GM12878 (cell line): ENCODE measurements around the gene PRKACG. TPM values are rescaled to one million over a fixed set of nuclear protein-coding genes. Genes with fewer than 3 reads are reported as not detected.

Experiments used
- CBX5 ChIP-seq: sonication (generic); IDR thresholded peaks from 2 replicates; pipeline ENCODE4 v1.6.1; 2016; ENCODE audit warnings: low read depth, moderate library complexity, mild to moderate bottlenecking, inconsistent platforms
- CTCF ChIP-seq, 3 experiments: IDR thresholded peaks in 2 of 3; conservative IDR thresholded peaks in 1 of 3; 2 replicates each; pipeline ENCODE4 v1.5.1; 2011; ENCODE audit warnings: low read depth in 3 of 3, low read length in 3 of 3, mild to moderate bottlenecking in 3 of 3, control low read depth in 2 of 3, moderate library complexity in 2 of 3, inconsistent platforms in 1 of 3, mixed read lengths in 1 of 3; ENCODE audit not compliant: control insufficient read depth in 2 of 3, insufficient read depth in 1 of 3; ENCODE audit errors: extremely low read depth in 1 of 3
- DPF2 ChIP-seq: fragments of 450-650 bp; IDR thresholded peaks from 2 replicates; pipeline ENCODE4 v1.6.1; 2017; ENCODE audit warnings: mild to moderate bottlenecking
- E4F1 ChIP-seq: fragments of 450-650 bp; IDR thresholded peaks from 2 replicates; pipeline ENCODE4 v1.6.1; 2018; ENCODE audit warnings: borderline replicate concordance, mild to moderate bottlenecking; ENCODE audit not compliant: partially characterized antibody
- FOXK2 ChIP-seq: fragments of 450-650 bp; IDR thresholded peaks from 2 replicates; pipeline ENCODE4 v1.6.1; 2017; ENCODE audit warnings: mild to moderate bottlenecking, moderate library complexity
- HCFC1 ChIP-seq: fragments of 150-350 bp; IDR thresholded peaks from 2 replicates; pipeline ENCODE4 v1.6.1; 2014; ENCODE audit warnings: low read length
- HDAC6 ChIP-seq: fragments of 200-600 bp; sonication (generic); IDR thresholded peaks from one replicate; pipeline ENCODE4 v1.8.0; 2017; ENCODE audit warnings: antibody characterized with exemption; ENCODE audit not compliant: unreplicated experiment
- IKZF1 ChIP-seq: fragments of 450-650 bp; conservative IDR thresholded peaks from 2 replicates; pipeline ENCODE4 v1.6.1; 2017; ENCODE audit warnings: antibody characterized with exemption, mild to moderate bottlenecking
- IRF3 ChIP-seq: fragments of 450-650 bp; IDR thresholded peaks from 2 replicates; pipeline ENCODE4 v1.6.1; 2014; ENCODE audit warnings: mild to moderate bottlenecking
- IRF5 ChIP-seq: fragments of 450-650 bp; IDR thresholded peaks from 2 replicates; pipeline ENCODE4 v1.6.1; 2017; ENCODE audit warnings: borderline replicate concordance
- KDM1A ChIP-seq: fragments of 200-600 bp; sonication (generic); IDR thresholded peaks from 2 replicates; pipeline ENCODE4 v1.6.1; 2016; ENCODE audit warnings: borderline replicate concordance
- LARP7 ChIP-seq: fragments of 450-650 bp; IDR thresholded peaks from 2 replicates; pipeline ENCODE4 v1.6.1; 2017; ENCODE audit warnings: mild to moderate bottlenecking
- MAX ChIP-seq: IDR thresholded peaks from 2 replicates; pipeline ENCODE4 v1.6.1; 2012; ENCODE audit warnings: low read depth, low read length, improper control_type of control experiment
- MYB ChIP-seq: fragments of 150-350 bp; IDR thresholded peaks from 2 replicates; pipeline ENCODE4 v1.6.1; 2014; ENCODE audit warnings: mild to moderate bottlenecking, low read depth, low read length, borderline replicate concordance
- MYC ChIP-seq: IDR thresholded peaks from 2 replicates; pipeline ENCODE4 v1.6.1; 2011; ENCODE audit warnings: mild to moderate bottlenecking, low read length, moderate library complexity, inconsistent platforms; ENCODE audit not compliant: insufficient read depth, insufficient replicate concordance, insufficient read length, severe bottlenecking
- NR2F1 ChIP-seq: fragments of 450-650 bp; conservative IDR thresholded peaks from 2 replicates; pipeline ENCODE4 v1.6.1; 2017; ENCODE audit warnings: mild to moderate bottlenecking
- POLR2A ChIP-seq: IDR thresholded peaks from 2 replicates; pipeline ENCODE4 v1.6.1; 2011; ENCODE audit warnings: low read depth, mild to moderate bottlenecking, low read length
- POLR2AphosphoS5 ChIP-seq: IDR thresholded peaks from 2 replicates; pipeline ENCODE4 v1.6.1; 2011; ENCODE audit warnings: mild to moderate bottlenecking, low read length, inconsistent platforms
- RUNX3 ChIP-seq: IDR thresholded peaks from 2 replicates; pipeline ENCODE4 v1.6.1; 2012; ENCODE audit warnings: low read length, inconsistent platforms
- SREBF1 ChIP-seq: IDR thresholded peaks from 2 replicates; pipeline ENCODE4 v1.6.1; 2012; ENCODE audit warnings: mild to moderate bottlenecking, low read length
- SUZ12 ChIP-seq: fragments of 200-600 bp; sonication (generic); IDR thresholded peaks from one replicate; pipeline ENCODE4 v1.6.1; 2018; ENCODE audit warnings: antibody characterized with exemption, mild to moderate bottlenecking; ENCODE audit not compliant: unreplicated experiment
- TAF1 ChIP-seq: IDR thresholded peaks from 2 replicates; pipeline ENCODE4 v1.6.1; 2011; ENCODE audit warnings: mild to moderate bottlenecking, low read depth, low read length, borderline replicate concordance
- TBL1XR1 ChIP-seq: IDR thresholded peaks from 2 replicates; pipeline ENCODE4 v1.6.1; 2012; ENCODE audit warnings: low read depth, low read length, improper control_type of control experiment
- USF2 ChIP-seq: IDR thresholded peaks from 2 replicates; pipeline ENCODE4 v1.6.1; 2011; ENCODE audit warnings: low read depth, low read length, improper control_type of control experiment, borderline replicate concordance
- YY1 ChIP-seq: IDR thresholded peaks from 2 replicates; pipeline ENCODE4 v1.6.1; 2011; ENCODE audit warnings: low read depth, mild to moderate bottlenecking, low read length
- ZZZ3 ChIP-seq: IDR thresholded peaks from 2 replicates; pipeline ENCODE4 v1.6.1; 2011; ENCODE audit warnings: low read depth; ENCODE audit not compliant: control insufficient read depth, insufficient read length
- polyA plus RNA-seq, 11 experiments: library from polyadenylated mRNA; depleted of rRNA in 4 of 11; unstranded in 6 of 11; stranded (reverse) in 5 of 11; fragments of >200 nt; fragmentation: Nextera tagmentation in 4 of 11; fragmentation: Illumina TruSeq in 1 of 11; extraction: Ambion mirVana in 4 of 11; extraction: Trizol in 1 of 11; gene quantifications; 1 replicate in 1 of 11; 2 replicates in 10 of 11; pipeline versions ENCODE4 v1.2.1 to v1.2.3, GENCODE V29; 2011 to 2016; ENCODE audit warnings: inconsistent platforms in 2 of 11, missing spikeins in 2 of 11, low read depth in 1 of 11
- total RNA-seq, 4 experiments: library from RNA; depleted of rRNA in 3 of 4; stranded (reverse); fragments of >200 nt in 3 of 4; fragmentation: Illumina TruSeq in 1 of 4; extraction: Trizol in 1 of 4; gene quantifications; 2 replicates each; pipeline versions ENCODE4 v1.2.1 to v1.2.3, GENCODE V29; 2013 to 2021

PRKACG gene
- total and polyA plus RNA-seq, 10 of the 15 experiments (the other 5 are each of a cell fraction or from before 2014, with no cell fraction given) = not detected

GRCh38 chr9:68966496-68966944 is 47.4 kb downstream of the PRKACG start (continued):
- TF ChIP-seq FOXK2 (no peak), USF2 (no peak), TAF1 (no peak), HDAC6 (no peak), LARP7 (no peak), CBX5 (0 out of 2 replicates have a peak, but pooled peaks have one; percentile 38), SREBF1 (peak; percentile 38; the same call in 1 of the 2 replicates), CTCF (IDR thresholded peaks at IDR 0.05 in 2 of 3, conservative IDR thresholded peaks at IDR 0.05 in 1 of 3; ENCODE audit: control insufficient read depth in 2 of 3, extremely low read depth in 1 of 3, insufficient read depth in 1 of 3, low read depth in 3 of 3, low read length in 3 of 3) (no peak), TBL1XR1 (0 out of 2 replicates have a peak, but pooled peaks have one; percentile 33), MYB (no peak), YY1 (no peak), MAX (no peak), HCFC1 (no peak), POLR2A (no peak), E4F1 (no peak), DPF2 (peak; percentile 89), KDM1A (no peak), NR2F1 (peak; percentile 83), SUZ12 (no peak), POLR2AphosphoS5 (no peak), IRF3 (no peak), RUNX3 (peak; percentile 77), IRF5 (no peak), IKZF1 (peak; percentile 93), MYC (no peak), ZZZ3 (no peak)
